ENCODE results near the gene COX7A2L. TPM values are rescaled to one million over a fixed set of nuclear protein-coding genes. Genes with fewer than 3 reads are reported as not detected.

Gene COX7A2L
- polyA plus RNA-seq, 1 experiment = 245 TPM

DNA sequence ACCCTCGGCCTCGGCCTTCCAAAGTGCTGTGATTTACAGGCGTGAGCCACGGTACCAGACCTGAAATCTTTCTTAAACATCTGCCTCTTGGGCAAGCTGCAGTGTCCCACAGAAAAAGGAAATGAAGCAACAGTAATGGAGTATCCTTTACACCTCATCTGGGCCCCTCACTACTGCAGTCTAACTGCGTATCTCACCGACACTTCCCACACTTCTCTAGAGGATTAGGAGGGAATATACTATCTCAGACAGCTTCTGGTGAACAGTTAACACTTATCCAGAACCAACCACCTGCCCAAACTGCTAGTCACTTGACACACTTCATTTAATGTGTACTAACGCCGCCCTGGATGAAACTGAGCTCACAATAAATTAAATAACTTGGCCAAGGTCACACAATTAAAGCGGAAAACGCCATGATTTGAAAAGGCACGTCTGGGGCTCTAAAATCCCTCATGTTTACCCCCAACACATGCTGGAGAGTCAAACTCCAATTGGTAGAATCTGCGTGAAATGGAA, 993 bp downstream of the COX7A2L start:
- Histone ChIP-seq H3K27ac (ENCODE audit: low read depth, low read length) (peak overlapping the region; percentile 98), H3K27me3 (ENCODE audit: control insufficient read depth, insufficient read depth, low read length) (peaks cover 6% of the 10 kb centered on the region), H3K9me3 (ENCODE audit: control insufficient read depth, insufficient read depth, low read length) (peaks cover 3% of the 10 kb centered on the region; the same call in 1 of the 2 replicates), H3K4me3 (ENCODE audit: low read depth, low read length) (peak overlapping the region; percentile 100)
- no peak for DNase-seq (ENCODE audit: low read depth, low spot score)
- ChIA-PET CTCF (interaction anchor here (0.8 to 1.1 kb wide), 3 partner anchors 9 to 294 kb away, joined by 3 to 6 read pairs (median 3); no protein-coding TSS in a partner anchor), POLR2A (no interaction called here)
- TF ChIP-seq, protein P1, sequence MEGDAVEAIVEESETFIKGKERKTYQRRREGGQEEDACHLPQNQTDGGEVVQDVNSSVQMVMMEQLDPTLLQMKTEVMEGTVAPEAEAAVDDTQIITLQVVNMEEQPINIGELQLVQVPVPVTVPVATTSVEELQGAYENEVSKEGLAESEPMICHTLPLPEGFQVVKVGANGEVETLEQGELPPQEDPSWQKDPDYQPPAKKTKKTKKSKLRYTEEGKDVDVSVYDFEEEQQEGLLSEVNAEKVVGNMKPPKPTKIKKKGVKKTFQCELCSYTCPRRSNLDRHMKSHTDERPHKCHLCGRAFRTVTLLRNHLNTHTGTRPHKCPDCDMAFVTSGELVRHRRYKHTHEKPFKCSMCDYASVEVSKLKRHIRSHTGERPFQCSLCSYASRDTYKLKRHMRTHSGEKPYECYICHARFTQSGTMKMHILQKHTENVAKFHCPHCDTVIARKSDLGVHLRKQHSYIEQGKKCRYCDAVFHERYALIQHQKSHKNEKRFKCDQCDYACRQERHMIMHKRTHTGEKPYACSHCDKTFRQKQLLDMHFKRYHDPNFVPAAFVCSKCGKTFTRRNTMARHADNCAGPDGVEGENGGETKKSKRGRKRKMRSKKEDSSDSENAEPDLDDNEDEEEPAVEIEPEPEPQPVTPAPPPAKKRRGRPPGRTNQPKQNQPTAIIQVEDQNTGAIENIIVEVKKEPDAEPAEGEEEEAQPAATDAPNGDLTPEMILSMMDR (IDR thresholded peaks at IDR 0.05; ENCODE audit: low read depth, low read length) = no peak

DNA sequence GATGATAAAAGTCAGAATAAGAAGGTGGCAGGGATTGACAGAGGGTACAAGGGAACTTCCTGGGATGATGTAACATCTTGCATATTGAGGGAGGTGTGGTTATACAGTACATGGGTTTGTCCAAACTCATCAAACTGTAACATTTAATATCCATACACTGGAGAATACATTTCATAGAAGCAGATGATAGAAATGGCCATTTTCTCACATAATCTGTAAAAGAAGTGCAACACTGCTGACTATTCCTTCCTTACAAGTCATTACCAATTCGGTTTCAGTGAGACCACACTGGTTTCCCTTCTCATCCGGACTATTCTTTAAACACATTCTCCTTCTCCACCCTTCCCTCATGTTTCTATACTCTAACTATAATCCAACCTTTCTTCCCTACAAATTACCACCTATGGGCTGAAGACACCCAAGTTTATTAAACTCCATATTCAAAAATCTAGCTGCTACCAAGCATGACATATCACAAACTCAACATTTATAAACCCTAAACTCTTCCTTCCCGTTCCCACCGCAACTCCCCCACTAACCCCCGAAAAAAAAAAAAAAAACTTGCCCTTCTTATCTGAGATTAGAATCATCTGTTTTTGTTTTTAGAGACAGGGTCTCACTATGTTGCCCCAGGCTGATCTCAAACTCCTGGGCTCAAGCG, 1.6 kb downstream of the COX7A2L start:
- TF ChIP-seq, protein P1 (IDR thresholded peaks at IDR 0.05; ENCODE audit: low read depth, low read length) = no peak
- Histone ChIP-seq H3K27me3 (ENCODE audit: control insufficient read depth, insufficient read depth, low read length) (peaks cover 6% of the 10 kb centered on the region), H3K27ac (ENCODE audit: low read depth, low read length) (peak overlapping the region; percentile 98), H3K4me3 (ENCODE audit: low read depth, low read length) (peak overlapping the region; percentile 100), H3K9me3 (ENCODE audit: control insufficient read depth, insufficient read depth, low read length) (peaks cover 3% of the 10 kb centered on the region; the same call in 1 of the 2 replicates)
- ChIA-PET POLR2A (no interaction called here), CTCF (interaction anchor here (0.8 to 1.1 kb wide), 3 partner anchors 263 to 295 kb away, joined by 3 to 5 read pairs (median 3); no protein-coding TSS in a partner anchor)
- DNase-seq (ENCODE audit: low read depth, low spot score) = no peak

DNA sequence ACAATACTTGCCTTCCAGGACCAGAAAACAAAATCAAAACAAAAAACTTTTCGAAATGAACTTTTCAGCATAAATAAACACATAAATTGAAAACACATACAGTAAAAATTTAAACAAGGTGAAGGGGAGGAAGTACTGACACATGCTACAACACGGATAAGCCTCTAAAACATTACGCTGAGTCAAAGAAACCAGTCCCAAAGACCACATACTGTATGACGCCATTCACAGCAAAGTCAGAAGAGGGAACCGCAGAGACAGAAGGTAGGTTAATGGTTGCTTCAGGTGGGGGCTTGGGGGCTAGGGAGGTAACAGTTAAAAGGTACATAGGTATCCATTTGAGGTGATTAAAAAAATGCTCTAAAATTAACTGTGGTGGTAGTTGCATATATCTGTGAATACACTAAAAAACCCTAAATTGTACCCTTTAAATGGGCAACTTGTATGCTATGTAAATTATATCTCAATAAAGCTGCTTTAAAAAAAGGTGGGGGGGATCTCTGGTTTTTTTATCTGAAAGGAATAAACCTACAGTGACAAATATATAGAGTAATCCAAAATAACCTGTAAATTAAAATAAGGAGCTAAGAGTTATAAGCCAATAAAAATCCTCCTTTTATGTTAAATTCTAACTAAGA, 7.1 kb downstream of the COX7A2L start:
- H3K4me3 ChIP-seq (ENCODE audit: low read depth, low read length) = no peak overlapping the region
- no peaks in the 10 kb centered on the region for H3K27me3 ChIP-seq (ENCODE audit: control insufficient read depth, insufficient read depth, low read length)
- no peaks in the 10 kb centered on the region for H3K9me3 ChIP-seq (ENCODE audit: control insufficient read depth, insufficient read depth, low read length)
- TF ChIP-seq, protein P1 (IDR thresholded peaks at IDR 0.05; ENCODE audit: low read depth, low read length) = no peak
- DNase-seq (ENCODE audit: low read depth, low spot score) = no peak
- no peak overlapping the region for H3K27ac ChIP-seq (ENCODE audit: low read depth, low read length)
- CTCF ChIA-PET = interaction anchor here (0.6 to 3.6 kb wide), 3 partner anchors 25 to 500 kb away, joined by 3 to 13 read pairs (median 4); no protein-coding TSS in a partner anchor
- POLR2A ChIA-PET = interaction anchor here (1.4 kb wide), 1 partner anchor 11 kb away, joined by 3 read pairs; no protein-coding TSS in a partner anchor

DNA sequence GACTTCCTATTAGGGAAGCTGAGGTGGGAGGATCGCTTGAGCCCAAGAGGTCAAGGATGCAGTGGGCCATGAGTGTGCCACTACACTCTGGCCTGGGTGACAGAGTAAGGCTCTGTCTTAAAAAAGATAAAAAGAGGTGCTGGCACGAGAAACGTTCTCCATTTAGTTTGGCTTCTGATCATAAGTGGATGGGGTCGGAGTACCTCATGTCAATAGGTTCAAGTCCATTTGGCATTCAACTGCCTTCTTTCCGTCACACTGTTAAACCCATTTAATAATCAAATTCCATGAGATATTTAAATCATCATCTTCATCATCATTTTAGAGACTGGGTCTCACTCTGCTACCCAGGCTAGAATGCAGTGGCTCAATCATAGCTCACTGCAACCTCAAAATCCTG, 9.2 kb downstream of the COX7A2L start:
- Histone ChIP-seq H3K4me3 (ENCODE audit: low read depth, low read length) (no peak overlapping the region), H3K27me3 (ENCODE audit: control insufficient read depth, insufficient read depth, low read length) (no peaks in the 10 kb centered on the region), H3K27ac (ENCODE audit: low read depth, low read length) (no peak overlapping the region), H3K9me3 (ENCODE audit: control insufficient read depth, insufficient read depth, low read length) (no peaks in the 10 kb centered on the region)
- no peak for DNase-seq (ENCODE audit: low read depth, low spot score)
- TF ChIP-seq, protein P1 (IDR thresholded peaks at IDR 0.05; ENCODE audit: low read depth, low read length) = no peak
- CTCF ChIA-PET = interaction anchor here (0.8 to 3.6 kb wide), 3 partner anchors 9 to 482 kb away, joined by 3 to 13 read pairs (median 6); no protein-coding TSS in a partner anchor
- POLR2A ChIA-PET = no interaction called here

Data from AG04450 (cell line).